ENCODE measurements around the gene RAB35. TPM values are rescaled to one million over a fixed set of nuclear protein-coding genes. Genes with fewer than 3 reads are reported as not detected.
A peak's percentile ranks its signal among the peaks of the same experiment; 100 is the strongest.

Gene RAB35
- total RNA-seq, 1 donor from 2014 or later, result 23.6 TPM

GRCh38 chr12:120092551-120093335 is 23.8 kb downstream of the RAB35 start:
- DNase-seq, result peak; percentile 35
- ATAC-seq (ENCODE audit: poor library complexity), result no peak
- intact Hi-C loops (cut with DNase I), result no loop called here

- ATAC-seq (ENCODE audit: poor library complexity) (no peak), DNase-seq (peak; percentile 39)
- intact Hi-C loops (cut with DNase I), result no loop called here
These were observed 25.0 kb downstream of the RAB35 start for GRCh38 chr12:120091371-120092090.

GRCh38 chr12:120090626-120091295 is 25.8 kb downstream of the RAB35 start:
- peak; percentile 39 for DNase-seq
- no peak for ATAC-seq (ENCODE audit: poor library complexity)
- intact Hi-C loops (cut with DNase I), result no loop called here

- intact Hi-C loops (cut with DNase I), result no loop called here
- no peak for ATAC-seq (ENCODE audit: poor library complexity)
- DNase-seq, result no peak
These were observed 26.3 kb downstream of the RAB35 start for GRCh38 chr12:120090206-120090605.

GRCh38 chr12:120089796-120090195 is 26.8 kb downstream of the RAB35 start:
- ATAC-seq (ENCODE audit: poor library complexity) (no peak), DNase-seq (no peak)
- intact Hi-C loops (cut with DNase I), result no loop called here

GRCh38 chr12:120089105-120089504 is 27.4 kb downstream of the RAB35 start:
- peak; percentile 8 for DNase-seq
- no peak for ATAC-seq (ENCODE audit: poor library complexity)
- intact Hi-C loops (cut with DNase I), result no loop called here

GRCh38 chr12:120086801-120087621 is 29.5 kb downstream of the RAB35 start:
- peak; percentile 96 for ATAC-seq (ENCODE audit: poor library complexity)
- intact Hi-C loops (cut with DNase I), result no loop called here
- DNase-seq, result peak; percentile 99

- DNase-seq (no peak), ATAC-seq (ENCODE audit: poor library complexity) (no peak)
- intact Hi-C loops (cut with DNase I), result no loop called here
These were observed 30.5 kb downstream of the RAB35 start for GRCh38 chr12:120085920-120086645.

- intact Hi-C loops (cut with DNase I), result no loop called here
- no peak for DNase-seq
These were observed 34.9 kb downstream of the RAB35 start for GRCh38 chr12:120081641-120082040.

GRCh38 chr12:120079411-120080400 is 36.8 kb downstream of the RAB35 start:
- ATAC-seq (ENCODE audit: poor library complexity), result no peak
- intact Hi-C loops (cut with DNase I), result no loop called here
- DNase-seq, result no peak

More at GRCh38 chr12:120081641-120082040, 34.9 kb downstream of the RAB35 start:
- ATAC-seq (ENCODE audit: poor library complexity), result no peak

- intact Hi-C loops (cut with DNase I), result no loop called here
- no peak for DNase-seq
- ATAC-seq (ENCODE audit: poor library complexity), result no peak
These were observed 37.7 kb downstream of the RAB35 start for GRCh38 chr12:120078868-120079267.

- DNase-seq (no peak), ATAC-seq (ENCODE audit: poor library complexity) (no peak)
- intact Hi-C loops (cut with DNase I), result no loop called here
These were observed 39.3 kb downstream of the RAB35 start for GRCh38 chr12:120077260-120077659.

GRCh38 chr12:120076651-120077050 is 39.9 kb downstream of the RAB35 start:
- intact Hi-C loops (cut with DNase I), result no loop called here
- DNase-seq, result no peak

GRCh38 chr12:120075034-120075616 is 41.4 kb downstream of the RAB35 start:
- intact Hi-C loops (cut with DNase I), result no loop called here
- ATAC-seq (ENCODE audit: poor library complexity) (no peak), DNase-seq (no peak)

More at GRCh38 chr12:120076651-120077050, 39.9 kb downstream of the RAB35 start:
- no peak for ATAC-seq (ENCODE audit: poor library complexity)

GRCh38 chr12:120072472-120073249 is 43.9 kb downstream of the RAB35 start:
- DNase-seq (no peak), ATAC-seq (ENCODE audit: poor library complexity) (peak; percentile 10)
- intact Hi-C loops (cut with DNase I), result no loop called here

GRCh38 chr12:120071493-120072020 is 45.0 kb downstream of the RAB35 start:
- no peak for DNase-seq
- intact Hi-C loops (cut with DNase I), result no loop called here
- ATAC-seq (ENCODE audit: poor library complexity), result no peak

Data from Right ventricle myocardium superior (tissue), 1 donor.